CD4-positive, CD25-positive, alpha-beta regulatory T cell (primary cell): ENCODE data around the gene C5orf46. TPM values are rescaled to one million over a fixed set of nuclear protein-coding genes. Genes with fewer than 3 reads are reported as not detected.

ENCODE experiments used
- ATAC-seq, 2 donors: fragments of 150-1000 bp; cut with Tn5 transposase; one replicate each; pipeline ENCODE4 v1.10.0; 2021; ENCODE audit warnings: low read depth in 2 of 2, moderate number of reproducible peaks in 2 of 2, moderate library complexity in 1 of 2
- DNase-seq, 3 donors: peaks; one replicate each; pipeline versions ENCODE4 v3.0.0 to v3.0.0-alpha.2; 2012 to 2022; ENCODE audit warnings: mixed read lengths in 1 of 3
- H3K27ac ChIP-seq: one replicate; pipeline ENCODE4 v1.7.0; 2013; ENCODE audit warnings: mild to moderate bottlenecking, low read length; ENCODE audit not compliant: insufficient read depth, poor library complexity, severe bottlenecking
- H3K27me3 ChIP-seq: one replicate; pipeline ENCODE4 v1.7.0; 2013; ENCODE audit warnings: low read length; ENCODE audit not compliant: control insufficient read depth, insufficient read depth
- H3K36me3 ChIP-seq: one replicate; pipeline ENCODE4 v1.7.0; 2013; ENCODE audit warnings: mild to moderate bottlenecking, low read length, moderate library complexity; ENCODE audit not compliant: control insufficient read depth, insufficient read depth
- H3K4me1 ChIP-seq: 2 replicates; pipeline ENCODE4 v1.7.0; 2013; ENCODE audit warnings: mild to moderate bottlenecking, low read length; ENCODE audit not compliant: insufficient read depth, control insufficient read depth, poor library complexity, severe bottlenecking
- H3K4me3 ChIP-seq: one replicate; pipeline ENCODE4 v1.7.0; 2013; ENCODE audit warnings: low read depth, mild to moderate bottlenecking, low read length, moderate library complexity
- H3K9me3 ChIP-seq, 2 experiments: 1 replicate in 1 of 2; 2 replicates in 1 of 2; pipeline ENCODE4 v1.7.0; 2013; ENCODE audit warnings: low read length in 2 of 2, mild to moderate bottlenecking in 1 of 2, moderate library complexity in 1 of 2; ENCODE audit not compliant: control insufficient read depth in 2 of 2
- H3K27ac Mint-ChIP-seq, 3 donors: one replicate each; pipeline ENCODE4 v1.8.0; 2020 to 2022; ENCODE audit warnings: mild to moderate bottlenecking in 3 of 3, mixed read lengths in 3 of 3, moderate library complexity in 2 of 3
- H3K27me3 Mint-ChIP-seq: one replicate; pipeline ENCODE4 v1.8.0; 2022; ENCODE audit warnings: mild to moderate bottlenecking, mixed read lengths
- H3K36me3 Mint-ChIP-seq: one replicate; pipeline ENCODE4 v1.8.0; 2020; ENCODE audit warnings: mixed read lengths
- H3K4me1 Mint-ChIP-seq, 4 donors: one replicate each; pipeline ENCODE4 v1.8.0; 2020 to 2022; ENCODE audit warnings: mixed read lengths in 4 of 4, mild to moderate bottlenecking in 1 of 4
- H3K4me3 Mint-ChIP-seq, 4 donors: one replicate each; pipeline ENCODE4 v1.8.0; 2020 to 2022; ENCODE audit warnings: mild to moderate bottlenecking in 4 of 4, mixed read lengths in 4 of 4, moderate library complexity in 3 of 4
- H3K9me3 Mint-ChIP-seq, 7 donors: one replicate each; pipeline ENCODE4 v1.8.0; 2020 to 2022; ENCODE audit warnings: mixed read lengths in 7 of 7, mild to moderate bottlenecking in 3 of 7, moderate library complexity in 2 of 7
- polyA plus RNA-seq, 4 donors: library from polyadenylated mRNA; unstranded; fragments of 300-500 nt; fragmentation: Illumina TruSeq; gene quantifications; one replicate each; pipeline ENCODE4 v1.2.3, GENCODE V29; 2021
- total RNA-seq: library from RNA; stranded (reverse); gene quantifications from one replicate; pipeline ENCODE4 v1.2.3, GENCODE V29; 2022

The C5orf46 gene
- total and polyA plus RNA-seq, 5 donors from 2014 or later = not detected

- Mint-ChIP-seq H3K9me3 (peaks cover 0 to 2% (median 0%) of the 10 kb centered on the region in 7 donors), H3K27me3 (no peaks in the 10 kb centered on the region), H3K36me3 (no peaks in the 10 kb centered on the region), H3K4me1 (no peaks in the 10 kb centered on the region), H3K4me3 (no peak overlapping the region), H3K27ac (no peak overlapping the region)
- no peaks in the 10 kb centered on the region for H3K4me1 ChIP-seq
- H3K27me3 ChIP-seq = no peaks in the 10 kb centered on the region
- H3K4me3 ChIP-seq = no peak overlapping the region
- H3K9me3 ChIP-seq = no peaks in the 10 kb centered on the region
- H3K27ac ChIP-seq = no peak overlapping the region
- H3K36me3 ChIP-seq = no peaks in the 10 kb centered on the region
- DNase-seq (no peak), ATAC-seq (no peak)
Measured at GRCh38 chr5:147887930-147888329, 18.4 kb downstream of the C5orf46 start.

- H3K27ac ChIP-seq = no peak overlapping the region
- no peaks in the 10 kb centered on the region for H3K27me3 Mint-ChIP-seq
- H3K4me1 Mint-ChIP-seq = no peaks in the 10 kb centered on the region
- DNase-seq (peak in 1 of 3 donors; percentile 17), ATAC-seq (no peak)
- peaks cover 0 to 2% (median 0%) of the 10 kb centered on the region in 7 donors for H3K9me3 Mint-ChIP-seq
- H3K4me3 ChIP-seq = no peak overlapping the region
- H3K36me3 ChIP-seq = no peaks in the 10 kb centered on the region
- no peak overlapping the region for H3K27ac Mint-ChIP-seq
- H3K36me3 Mint-ChIP-seq = no peaks in the 10 kb centered on the region
- no peaks in the 10 kb centered on the region for H3K27me3 ChIP-seq
- no peaks in the 10 kb centered on the region for H3K4me1 ChIP-seq
- H3K9me3 ChIP-seq = no peaks in the 10 kb centered on the region
- no peak overlapping the region for H3K4me3 Mint-ChIP-seq
Measured at GRCh38 chr5:147887026-147887627, 19.2 kb downstream of the C5orf46 start.

- Histone ChIP-seq H3K27me3 (no peaks in the 10 kb centered on the region), H3K4me1 (no peaks in the 10 kb centered on the region), H3K4me3 (no peak overlapping the region), H3K9me3 (no peaks in the 10 kb centered on the region), H3K36me3 (no peaks in the 10 kb centered on the region), H3K27ac (no peak overlapping the region)
- Mint-ChIP-seq H3K4me1 (no peaks in the 10 kb centered on the region), H3K27me3 (no peaks in the 10 kb centered on the region), H3K27ac (no peak overlapping the region), H3K4me3 (no peak overlapping the region), H3K36me3 (no peaks in the 10 kb centered on the region), H3K9me3 (peaks cover 0 to 2% (median 0%) of the 10 kb centered on the region in 7 donors)
- DNase-seq = no peak
- no peak for ATAC-seq
Measured at GRCh38 chr5:147882586-147883313, 23.6 kb downstream of the C5orf46 start.

GRCh38 chr5:147880487-147880886 is 25.9 kb downstream of the C5orf46 start:
- no peaks in the 10 kb centered on the region for H3K4me1 ChIP-seq
- DNase-seq (no peak), ATAC-seq (no peak)
- no peaks in the 10 kb centered on the region for H3K4me1 Mint-ChIP-seq
- H3K9me3 ChIP-seq = no peaks in the 10 kb centered on the region
- H3K36me3 Mint-ChIP-seq = no peaks in the 10 kb centered on the region
- H3K4me3 Mint-ChIP-seq = no peak overlapping the region
- H3K27ac Mint-ChIP-seq = no peak overlapping the region
- H3K27me3 Mint-ChIP-seq = no peaks in the 10 kb centered on the region
- H3K4me3 ChIP-seq = no peak overlapping the region
- H3K27ac ChIP-seq = no peak overlapping the region
- H3K9me3 Mint-ChIP-seq = no peaks in the 10 kb centered on the region
- no peaks in the 10 kb centered on the region for H3K36me3 ChIP-seq
- no peaks in the 10 kb centered on the region for H3K27me3 ChIP-seq

- no peak overlapping the region for H3K27ac Mint-ChIP-seq
- no peak overlapping the region for H3K4me3 ChIP-seq
Measured at GRCh38 chr5:147879784-147880183, 26.6 kb downstream of the C5orf46 start.

GRCh38 chr5:147878066-147878759 is 28.1 kb downstream of the C5orf46 start, which contains the start of gene SCGB3A2:
Gene SCGB3A2, plus strand, starts transcription at chr5:147878711. Its CDS starts 93 bp downstream, at chr5:147878804.
- no peaks in the 10 kb centered on the region for H3K27me3 Mint-ChIP-seq
- H3K27ac Mint-ChIP-seq = no peak within 1 kb of the TSS
- no peaks in the 10 kb centered on the region for H3K4me1 ChIP-seq

More at GRCh38 chr5:147879784-147880183, 26.6 kb downstream of the C5orf46 start:
- H3K27me3 ChIP-seq = no peaks in the 10 kb centered on the region
- H3K9me3 ChIP-seq = no peaks in the 10 kb centered on the region
- no peaks in the 10 kb centered on the region for H3K36me3 ChIP-seq
- DNase-seq (no peak), ATAC-seq (no peak)
- Mint-ChIP-seq H3K9me3 (no peaks in the 10 kb centered on the region), H3K27me3 (no peaks in the 10 kb centered on the region), H3K36me3 (no peaks in the 10 kb centered on the region), H3K4me3 (no peak overlapping the region), H3K4me1 (no peaks in the 10 kb centered on the region)
- H3K4me1 ChIP-seq = no peaks in the 10 kb centered on the region
- no peak overlapping the region for H3K27ac ChIP-seq

GRCh38 chr5:147876626-147877025 is 29.7 kb downstream of the C5orf46 start:
- no peak overlapping the region for H3K27ac Mint-ChIP-seq
- no peak overlapping the region for H3K27ac ChIP-seq
- H3K4me3 ChIP-seq = no peak overlapping the region
- H3K36me3 Mint-ChIP-seq = no peaks in the 10 kb centered on the region
- H3K4me1 ChIP-seq = no peaks in the 10 kb centered on the region
- ATAC-seq (no peak), DNase-seq (no peak)
- no peaks in the 10 kb centered on the region for H3K27me3 Mint-ChIP-seq
- peaks cover 0 to 2% (median 0%) of the 10 kb centered on the region in 7 donors for H3K9me3 Mint-ChIP-seq
- H3K9me3 ChIP-seq = no peaks in the 10 kb centered on the region
- H3K4me3 Mint-ChIP-seq = no peak overlapping the region
- H3K36me3 ChIP-seq = no peaks in the 10 kb centered on the region
- no peaks in the 10 kb centered on the region for H3K4me1 Mint-ChIP-seq
- no peaks in the 10 kb centered on the region for H3K27me3 ChIP-seq

More at GRCh38 chr5:147878066-147878759, 28.1 kb downstream of the C5orf46 start, which contains the start of gene SCGB3A2:
- Mint-ChIP-seq H3K4me1 (no peaks in the 10 kb centered on the region), H3K9me3 (peaks cover 0 to 1% (median 0%) of the 10 kb centered on the region in 7 donors), H3K36me3 (no peaks in the 10 kb centered on the region), H3K4me3 (no peak within 1 kb of the TSS)
- no peaks in the 10 kb centered on the region for H3K36me3 ChIP-seq
- H3K27ac ChIP-seq = no peak within 1 kb of the TSS
- DNase-seq (no peak), ATAC-seq (no peak)
- H3K9me3 ChIP-seq = no peaks in the 10 kb centered on the region
- no peaks in the 10 kb centered on the region for H3K27me3 ChIP-seq
- H3K4me3 ChIP-seq = no peak within 1 kb of the TSS
